PC-3 (cell line): ENCODE results near the gene PREX1.

Experiments
- CTCF ChIP-seq: fragments of 300-600 bp; sonication (generic); conservative IDR thresholded peaks from 2 replicates; pipeline ENCODE4 v1.5.1; 2017; ENCODE audit warnings: antibody characterized with exemption, low read depth, mild to moderate bottlenecking, low read length
- EZH2 ChIP-seq: fragments of 300-600 bp; sonication (generic); IDR thresholded peaks from one replicate; pipeline ENCODE4 v1.6.1; 2017; ENCODE audit warnings: antibody characterized with exemption, mild to moderate bottlenecking, low read length; ENCODE audit not compliant: unreplicated experiment
- EZH2phosphoT487 ChIP-seq: fragments of 300-600 bp; sonication (generic); IDR thresholded peaks from 2 replicates; pipeline ENCODE4 v1.6.1; 2018; ENCODE audit warnings: mild to moderate bottlenecking, antibody characterized with exemption, low read length, borderline replicate concordance

GRCh38 chr20:48607544-48607865, 220.3 kb downstream of the PREX1 start:
- TF ChIP-seq CTCF (no peak), EZH2 (no peak), EZH2phosphoT487 (no peak)
